HUES6 (cell line): ENCODE data around the gene A1BG.

Experiments
- H3K27ac ChIP-seq: 2 replicates; pipeline ENCODE4 v1.7.0; 2013; ENCODE audit warnings: low read depth, mild to moderate bottlenecking, low read length, inconsistent platforms
- H3K27me3 ChIP-seq: 2 replicates; pipeline ENCODE4 v1.6.1; 2013; ENCODE audit warnings: low read length; ENCODE audit not compliant: control insufficient read depth, insufficient read depth
- H3K36me3 ChIP-seq: 2 replicates; pipeline ENCODE4 v1.6.1; 2013; ENCODE audit warnings: low read length; ENCODE audit not compliant: control insufficient read depth, insufficient read depth
- H3K4me1 ChIP-seq: 2 replicates; pipeline ENCODE4 v1.6.1; 2013; ENCODE audit warnings: low read length; ENCODE audit not compliant: control insufficient read depth, insufficient read depth
- H3K4me3 ChIP-seq: 2 replicates; pipeline ENCODE4 v1.5.1; 2013; ENCODE audit warnings: low read depth, low read length
- H3K9ac ChIP-seq: one replicate; pipeline ENCODE4 v1.6.1; 2013; ENCODE audit warnings: mild to moderate bottlenecking, low read length
- H3K9me3 ChIP-seq: 2 replicates; pipeline ENCODE4 v1.6.1; 2013; ENCODE audit warnings: low read depth, low read length; ENCODE audit not compliant: control insufficient read depth, insufficient read depth

Gene A1BG

DNA sequence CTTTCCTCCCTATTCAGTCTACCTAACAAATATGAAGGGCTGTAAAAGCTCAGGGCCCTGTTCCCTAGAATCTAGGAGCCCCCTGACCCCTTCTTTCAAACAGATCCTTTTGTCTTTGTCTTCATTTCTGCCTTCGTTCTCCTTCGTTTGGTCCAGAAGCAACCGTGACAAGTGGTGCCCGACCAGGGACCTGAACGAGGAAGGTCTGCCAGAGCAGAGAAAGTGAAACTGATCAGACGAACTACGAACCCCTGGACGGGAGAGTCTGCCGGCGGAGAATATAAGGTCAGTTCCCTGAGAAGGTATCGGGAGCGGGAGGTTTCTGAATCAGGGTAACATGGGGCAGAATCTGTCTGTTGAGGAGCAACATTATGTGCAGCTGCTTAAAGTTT, 47.4 kb downstream of the A1BG start:
- H3K27ac ChIP-seq, result no peak overlapping the region
- no peaks in the 10 kb centered on the region for H3K27me3 ChIP-seq
- H3K36me3 ChIP-seq, result peaks cover 31% of the 10 kb centered on the region

DNA sequence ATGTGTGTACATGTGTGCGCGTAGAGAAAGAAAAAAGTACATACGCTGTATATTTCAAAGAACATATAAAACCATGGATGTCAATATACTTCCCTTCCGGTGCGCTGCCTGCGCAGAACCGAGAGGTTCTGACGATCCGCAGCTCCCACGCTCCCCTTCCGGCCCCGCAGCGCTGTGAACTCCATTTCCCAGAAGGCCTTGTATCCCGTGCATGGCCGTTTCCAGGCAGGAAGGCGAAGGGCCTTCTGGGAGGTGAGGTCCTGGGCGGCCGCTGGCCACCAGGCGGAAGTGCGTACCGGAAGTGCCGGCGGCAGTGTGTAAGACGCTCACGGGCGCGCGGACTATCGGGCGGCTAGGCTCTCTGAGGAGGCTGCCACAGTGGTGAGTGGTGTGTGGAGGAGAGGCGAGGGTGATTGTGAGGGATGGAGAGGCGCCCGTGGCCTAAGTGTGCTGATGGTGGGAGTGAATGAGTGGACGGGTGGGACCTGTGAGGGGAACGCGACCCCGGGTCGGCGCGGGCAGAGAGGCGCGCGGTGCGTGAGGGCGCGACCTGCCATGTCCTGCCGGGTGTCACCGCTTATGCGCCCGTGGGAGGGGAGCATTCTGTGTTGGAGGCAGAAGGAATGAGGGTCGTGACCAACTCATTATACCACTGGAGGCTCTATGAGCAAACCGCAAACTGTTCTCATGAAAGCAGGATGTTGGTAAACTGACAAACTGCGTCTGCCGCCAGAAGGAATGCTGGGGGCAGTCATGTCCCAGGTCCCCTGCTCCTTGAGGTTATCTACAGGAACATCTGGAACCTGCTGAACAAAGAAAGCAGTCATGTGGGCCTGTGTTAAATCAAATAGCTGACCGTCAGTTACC, 48.0 kb downstream of the A1BG start, which contains the start of gene ERVK3-1:
ERVK3-1 (plus strand) TSS at position 313 of the 867 bp plus-strand sequence. CDS start 6,792 bp downstream, outside the sequence.
- Histone ChIP-seq H3K9ac (peak within 1 kb of the TSS; percentile 90), H3K27ac (no peak within 1 kb of the TSS), H3K36me3 (peaks cover 37% of the 10 kb centered on the region)

More for the DNA sequence above, 47.4 kb downstream of the A1BG start:
- Histone ChIP-seq H3K9me3 (no peaks in the 10 kb centered on the region), H3K9ac (peak overlapping the region; percentile 90), H3K4me1 (no peaks in the 10 kb centered on the region), H3K4me3 (peak overlapping the region; percentile 92)

DNA sequence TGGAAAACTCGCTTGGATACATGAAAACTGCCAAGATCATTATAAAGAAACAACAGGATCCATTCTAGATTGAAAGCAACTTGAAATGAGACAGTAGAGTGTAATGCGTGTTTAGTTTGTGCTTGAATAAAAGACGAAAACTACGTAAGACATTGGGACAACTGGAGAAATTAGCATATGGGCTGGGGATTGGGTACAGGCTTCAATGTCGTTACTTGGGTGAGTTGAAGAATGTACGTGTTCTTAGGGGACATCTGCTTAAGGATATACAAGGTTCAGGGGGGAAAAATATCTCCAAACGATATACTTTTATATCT, 48.6 kb downstream of the A1BG start:
- peaks cover 43% of the 10 kb centered on the region for H3K36me3 ChIP-seq
- peak overlapping the region; percentile 92 for H3K4me3 ChIP-seq
- H3K9ac ChIP-seq, result no peak overlapping the region

More for the DNA sequence above, 48.0 kb downstream of the A1BG start, which contains the start of gene ERVK3-1:
- no peaks in the 10 kb centered on the region for H3K9me3 ChIP-seq
- H3K4me3 ChIP-seq, result peak within 1 kb of the TSS; percentile 92
- no peaks in the 10 kb centered on the region for H3K27me3 ChIP-seq
- no peaks in the 10 kb centered on the region for H3K4me1 ChIP-seq

DNA sequence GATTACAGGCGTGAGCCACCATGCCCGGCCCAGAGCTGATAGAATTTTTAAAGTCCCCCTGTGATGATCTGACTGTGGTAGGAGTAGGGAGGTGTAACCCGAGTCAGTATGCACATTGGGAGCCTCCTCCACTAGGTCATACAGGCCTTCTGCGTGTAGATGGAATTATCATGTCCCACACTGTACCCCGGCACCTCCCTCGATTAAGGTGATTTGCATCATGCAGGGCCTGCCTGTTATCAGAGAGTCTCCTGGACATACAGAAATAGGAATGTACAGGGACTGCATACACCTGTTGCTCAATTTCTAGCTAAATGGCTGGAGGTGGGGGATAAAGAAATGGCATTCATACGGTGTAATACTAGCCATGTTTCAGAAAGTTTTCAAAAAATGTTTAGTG, 49.0 kb downstream of the A1BG start:
- H3K9ac ChIP-seq, result no peak overlapping the region
- H3K27ac ChIP-seq, result no peak overlapping the region
- H3K4me3 ChIP-seq, result peak overlapping the region; percentile 92
- H3K9me3 ChIP-seq, result no peaks in the 10 kb centered on the region
- no peaks in the 10 kb centered on the region for H3K4me1 ChIP-seq
- peaks cover 44% of the 10 kb centered on the region for H3K36me3 ChIP-seq
- H3K27me3 ChIP-seq, result no peaks in the 10 kb centered on the region

More for the DNA sequence above, 48.6 kb downstream of the A1BG start:
- Histone ChIP-seq H3K27ac (no peak overlapping the region), H3K4me1 (no peaks in the 10 kb centered on the region), H3K9me3 (no peaks in the 10 kb centered on the region), H3K27me3 (no peaks in the 10 kb centered on the region)

DNA sequence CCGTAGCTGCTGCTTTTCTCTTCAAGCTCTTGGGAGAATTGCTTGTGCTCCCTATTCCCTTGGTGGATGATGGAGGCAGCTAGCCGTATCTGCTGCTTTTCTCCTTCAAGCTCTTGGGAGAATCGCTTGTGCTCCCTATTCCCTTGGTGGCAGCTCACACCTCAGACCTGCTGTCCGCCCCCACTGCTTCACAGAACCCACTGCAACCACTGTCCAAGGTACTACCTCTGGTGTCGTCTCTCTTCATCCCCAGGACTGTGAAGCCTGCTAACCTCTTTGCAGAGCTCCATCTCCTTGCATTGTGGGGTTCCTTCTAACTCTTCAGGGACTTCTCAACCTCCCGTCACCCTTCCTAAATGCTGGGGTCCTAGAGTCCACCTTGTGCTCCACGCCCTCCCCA, 52.7 kb downstream of the A1BG start:
- H3K27ac ChIP-seq, result no peak overlapping the region
- H3K9ac ChIP-seq, result no peak overlapping the region
- peaks cover 53% of the 10 kb centered on the region for H3K36me3 ChIP-seq
- H3K9me3 ChIP-seq, result no peaks in the 10 kb centered on the region
- H3K4me3 ChIP-seq, result no peak overlapping the region
- no peaks in the 10 kb centered on the region for H3K4me1 ChIP-seq
- H3K27me3 ChIP-seq, result no peaks in the 10 kb centered on the region

DNA sequence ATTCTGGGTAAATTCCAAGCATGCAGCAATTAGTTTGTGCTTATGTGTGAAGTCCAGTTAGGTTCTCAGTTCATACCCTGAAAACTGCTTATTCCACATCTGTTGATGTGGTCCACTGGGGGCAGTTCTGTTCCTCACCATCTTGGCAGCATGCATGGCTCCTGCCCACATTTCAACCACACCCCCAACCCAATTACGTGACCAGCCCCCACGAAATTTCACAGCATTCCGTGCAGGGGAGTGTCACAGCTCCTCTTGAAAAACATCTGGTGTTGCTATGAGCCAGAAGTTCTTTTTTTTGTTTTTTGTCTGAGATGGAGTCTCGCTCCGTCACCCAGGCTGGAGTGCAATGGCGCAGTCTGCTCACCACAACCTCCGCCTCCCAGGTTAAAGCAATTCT, 57.2 kb downstream of the A1BG start:
- no peaks in the 10 kb centered on the region for H3K4me1 ChIP-seq
- no peaks in the 10 kb centered on the region for H3K27me3 ChIP-seq
- no peak overlapping the region for H3K4me3 ChIP-seq
- H3K36me3 ChIP-seq, result peaks cover 93% of the 10 kb centered on the region
- H3K27ac ChIP-seq, result no peak overlapping the region
- no peak overlapping the region for H3K9ac ChIP-seq
- H3K9me3 ChIP-seq, result peaks cover 25% of the 10 kb centered on the region
